ENCODE data around the gene CAPZB.

Gene CAPZB

GRCh38 chr1:19429611-19430010 lies 55.7 kb downstream of the CAPZB start:
- no peak for DNase-seq (ENCODE audit: low read depth)

DNA sequence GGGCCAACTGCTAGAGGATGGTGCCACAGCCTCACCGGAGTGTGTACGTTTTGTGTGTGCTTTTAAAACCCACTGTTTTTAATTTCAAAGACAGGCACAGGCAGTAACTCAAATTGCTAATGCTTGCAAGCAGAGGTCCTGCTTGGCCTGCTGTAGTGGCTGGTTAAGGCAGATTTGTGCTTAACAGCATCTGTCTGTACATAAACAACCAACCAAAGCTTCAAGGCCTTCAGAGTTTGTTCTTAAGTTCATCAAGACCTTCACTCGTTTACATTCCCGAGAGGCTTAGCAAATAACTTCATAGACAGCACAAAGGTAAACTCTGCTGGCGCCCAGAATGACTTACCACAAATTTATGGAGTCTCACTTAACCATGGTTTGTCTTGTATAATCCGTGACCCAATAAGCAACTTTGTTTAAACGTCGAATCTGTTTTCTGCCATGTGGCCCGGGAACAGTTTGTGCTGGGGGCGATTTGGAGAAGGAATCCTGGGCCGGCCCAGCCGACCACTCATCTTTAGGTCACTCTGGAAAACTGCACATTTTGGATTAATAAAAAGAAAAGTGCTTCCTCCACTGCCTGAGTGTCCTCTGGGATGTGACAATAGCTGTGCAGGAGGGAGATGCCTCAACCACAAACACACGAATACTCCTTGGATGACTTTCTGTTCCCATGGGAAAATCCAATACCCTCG lies 58.1 kb downstream of the CAPZB start:
- no peak for DNase-seq (ENCODE audit: low read depth)

GRCh38 chr1:19426294-19427086 lies 58.8 kb downstream of the CAPZB start:
- DNase-seq (ENCODE audit: low read depth), result no peak

DNA sequence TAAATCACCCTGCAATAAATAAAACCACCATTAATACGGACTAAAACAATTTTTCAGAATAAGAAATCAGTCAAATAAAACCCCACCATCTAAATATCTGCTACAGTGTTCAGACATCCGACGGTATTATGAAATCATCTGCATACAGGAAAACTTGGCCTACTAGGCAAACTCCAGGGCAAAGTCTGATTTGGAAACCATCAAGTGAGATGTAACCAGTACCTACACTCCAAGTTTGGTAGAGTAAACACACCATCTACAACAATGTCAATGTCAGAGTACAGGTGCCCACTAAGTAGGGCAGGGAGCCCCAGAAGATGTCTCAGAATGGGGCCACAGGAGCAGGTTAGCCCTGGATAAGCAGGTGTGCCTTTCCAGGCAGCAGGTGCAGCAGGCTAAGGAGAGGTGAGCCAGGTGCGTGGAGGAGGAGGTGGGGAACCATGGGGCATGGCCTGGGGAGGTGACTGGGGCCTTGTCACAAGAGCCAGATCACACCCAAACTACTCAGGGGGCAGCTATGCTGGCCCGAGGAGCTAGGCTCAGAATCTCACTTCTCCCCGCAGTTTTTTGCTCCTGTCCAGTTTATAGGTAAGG lies 59.6 kb downstream of the CAPZB start:
- no peak for DNase-seq (ENCODE audit: low read depth)

DNA sequence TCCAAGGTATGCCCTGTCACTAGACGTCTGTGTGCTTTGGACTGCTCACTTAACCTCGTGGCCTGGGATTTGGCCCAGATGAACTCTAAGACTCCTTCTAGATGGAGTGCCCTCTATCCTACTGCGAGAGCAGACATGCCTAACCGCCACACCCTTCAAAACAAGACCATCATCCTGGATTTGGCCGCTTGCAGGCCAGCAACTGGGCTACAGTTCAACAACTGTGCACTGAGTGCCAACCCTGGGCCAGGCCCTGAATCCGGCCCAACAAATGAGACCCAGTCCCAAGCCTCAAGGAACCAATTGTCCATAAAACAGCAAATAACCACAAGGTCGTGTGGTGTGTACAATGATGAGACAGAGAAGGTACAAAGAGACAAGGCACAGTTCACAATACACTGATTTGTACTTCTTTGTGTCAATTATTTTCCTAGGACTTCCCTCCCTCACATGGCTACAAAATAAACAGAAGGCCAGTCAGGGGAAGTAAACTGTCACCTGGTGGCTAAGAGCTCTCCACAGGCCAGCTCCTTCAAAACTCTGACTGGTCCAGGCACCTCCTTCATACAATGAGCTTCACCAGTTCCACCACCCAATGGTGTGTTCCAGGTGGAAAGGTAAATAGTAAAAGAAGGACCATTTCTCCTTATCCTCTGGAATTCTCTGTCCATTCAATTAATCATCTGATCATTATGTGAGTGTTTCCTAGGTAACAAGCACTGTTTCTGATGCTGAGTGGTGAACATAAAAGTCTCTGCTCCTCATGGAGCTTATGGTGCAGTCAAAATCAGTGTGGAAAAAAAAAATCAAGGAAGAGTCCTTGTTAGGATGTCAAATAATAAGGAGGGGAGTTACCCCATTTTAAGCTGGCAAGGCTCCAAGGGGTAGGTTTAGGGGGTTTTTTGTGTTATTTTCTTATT lies 60.4 kb downstream of the CAPZB start:
- no peak for DNase-seq (ENCODE audit: low read depth)

DNA sequence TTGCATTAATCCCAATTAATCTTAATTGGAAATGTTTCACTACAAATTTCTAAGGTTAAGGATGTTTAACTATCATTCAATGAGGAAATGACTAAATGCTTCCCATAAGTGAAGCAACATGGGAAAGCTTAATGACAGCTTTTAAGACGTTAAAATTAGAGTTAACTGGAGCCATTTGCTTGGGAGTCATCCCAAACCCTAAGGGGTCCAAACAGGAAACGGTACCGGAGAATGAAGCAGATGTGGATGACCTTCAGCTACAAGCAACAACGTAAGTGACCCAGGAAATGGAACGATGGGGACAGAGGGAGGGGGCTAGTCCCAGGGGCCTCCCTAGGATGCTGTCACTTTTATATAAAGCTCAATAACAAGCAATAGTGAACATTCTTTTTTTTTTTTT lies 62.2 kb downstream of the CAPZB start:
- no peak for DNase-seq (ENCODE audit: low read depth)

DNA sequence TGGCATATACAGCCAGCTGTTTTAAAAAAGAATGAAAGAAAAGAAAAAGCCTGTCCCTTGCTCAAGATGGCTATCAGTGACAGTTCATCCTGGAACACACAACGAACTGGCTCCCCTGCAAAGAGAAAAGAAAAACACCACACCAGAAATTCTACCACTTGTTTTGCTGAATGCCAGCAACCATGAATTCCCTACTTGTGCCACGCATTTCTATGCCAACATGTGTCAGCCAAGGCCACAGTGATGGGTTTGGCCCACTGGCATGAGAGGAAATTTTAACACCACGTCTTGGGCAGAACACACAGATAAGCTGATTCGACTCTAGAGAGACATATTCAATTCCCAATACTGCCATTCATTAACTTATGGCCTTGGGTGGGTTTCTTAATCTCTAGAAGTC lies 64.0 kb downstream of the CAPZB start:
- no peak for DNase-seq (ENCODE audit: low read depth)

GRCh38 chr1:19420606-19421005 lies 64.7 kb downstream of the CAPZB start:
- no peak for DNase-seq (ENCODE audit: low read depth)

GRCh38 chr1:19419691-19420090 lies 65.6 kb downstream of the CAPZB start:
- no peak for DNase-seq (ENCODE audit: low read depth)

DNA sequence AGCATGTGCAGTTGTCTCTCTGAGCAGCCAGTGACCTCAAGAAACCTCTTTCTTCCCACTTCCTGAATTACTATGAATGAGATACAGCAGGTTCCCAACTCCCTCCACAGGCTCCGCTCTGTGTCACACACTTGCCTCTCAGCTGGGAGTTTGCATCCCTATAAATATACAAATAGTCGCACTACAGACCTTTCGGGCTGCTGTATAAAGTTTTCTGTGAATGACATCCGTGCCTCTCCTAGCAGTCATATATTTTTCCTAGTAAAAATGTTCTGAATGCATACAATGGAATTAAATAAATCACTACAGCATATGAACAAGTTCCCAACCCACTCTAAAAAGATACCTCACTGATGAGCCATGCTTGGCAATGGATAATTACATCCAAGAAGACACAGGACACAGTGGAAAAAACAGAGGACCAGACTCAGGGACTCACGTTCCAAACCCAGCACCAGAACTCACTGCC lies 66.8 kb downstream of the CAPZB start:
- no peak for DNase-seq (ENCODE audit: low read depth)

DNA sequence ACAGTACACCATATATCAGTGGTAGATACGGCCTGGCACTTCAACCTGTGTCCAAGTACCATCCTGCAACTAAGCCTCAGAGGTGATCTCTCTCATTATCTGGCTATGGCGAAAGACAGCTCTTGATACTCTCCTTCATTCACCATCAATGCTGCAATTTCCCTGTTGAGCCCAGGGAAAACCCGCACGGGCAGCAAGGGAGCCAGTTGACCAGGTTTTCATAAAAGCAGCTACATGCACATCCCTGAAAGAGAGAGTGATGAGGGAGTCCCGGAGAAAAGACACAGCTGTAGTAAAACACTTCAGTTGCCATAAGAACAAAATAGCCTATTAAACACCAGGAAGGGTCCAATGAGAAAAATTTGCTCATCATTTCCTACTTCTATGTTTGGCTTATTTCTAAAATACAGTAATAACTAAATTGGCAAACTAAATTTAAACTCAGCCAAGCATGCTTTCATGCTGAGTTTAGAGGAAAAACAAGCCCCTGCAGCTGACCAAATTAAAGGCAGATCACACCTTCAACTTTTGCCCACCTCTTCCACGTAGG lies 68.3 kb downstream of the CAPZB start:
- no peak for DNase-seq (ENCODE audit: low read depth)

GRCh38 chr1:19416145-19416544 lies 69.2 kb downstream of the CAPZB start:
- no peak for DNase-seq (ENCODE audit: low read depth)

- DNase-seq (ENCODE audit: low read depth), result no peak
Measured at GRCh38 chr1:19414515-19415121, 70.7 kb downstream of the CAPZB start.

DNA sequence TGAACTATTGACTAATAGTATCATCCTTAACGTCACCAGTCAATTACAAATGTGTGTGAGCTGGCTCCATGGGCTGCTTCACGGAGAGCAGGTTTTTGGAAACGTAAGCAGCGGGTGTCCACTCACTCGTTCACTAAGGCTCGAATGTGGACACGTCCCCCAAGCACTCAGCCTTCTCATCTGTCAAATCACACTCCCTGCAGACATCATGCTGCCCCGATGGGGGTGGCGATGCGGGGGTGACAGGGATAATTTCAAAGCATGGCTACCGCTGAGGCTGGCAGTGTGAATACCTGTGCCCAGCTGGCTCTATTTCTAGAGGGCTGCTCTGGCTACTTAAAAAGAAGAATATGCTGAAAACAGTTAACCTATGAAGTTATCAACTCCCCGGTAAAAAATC lies 71.3 kb downstream of the CAPZB start:
- no peak for DNase-seq (ENCODE audit: low read depth)

GRCh38 chr1:19412654-19413053 lies 72.7 kb downstream of the CAPZB start:
- no peak for DNase-seq (ENCODE audit: low read depth)

GRCh38 chr1:19411612-19412011 lies 73.7 kb downstream of the CAPZB start:
- DNase-seq (ENCODE audit: low read depth), result no peak

GRCh38 chr1:19410393-19410792 lies 74.9 kb downstream of the CAPZB start:
- DNase-seq (ENCODE audit: low read depth), result no peak

GRCh38 chr1:19409477-19410341 lies 75.6 kb downstream of the CAPZB start:
- DNase-seq (ENCODE audit: low read depth), result no peak

GRCh38 chr1:19407494-19408096 lies 77.7 kb downstream of the CAPZB start:
- no peak for DNase-seq (ENCODE audit: low read depth)

GRCh38 chr1:19406680-19407079 lies 78.7 kb downstream of the CAPZB start:
- DNase-seq (ENCODE audit: low read depth), result no peak
